CD4-positive, alpha-beta T cell treated with Interleukin-1 beta for 1 hour (primary cell): Measurements from ENCODE around the gene C12orf75.

Experiments used
- DNase-seq, 2 donors: peaks; one replicate each; pipeline ENCODE4 v3.0.0-alpha.2; 2020 to 2022

Gene C12orf75

DNA sequence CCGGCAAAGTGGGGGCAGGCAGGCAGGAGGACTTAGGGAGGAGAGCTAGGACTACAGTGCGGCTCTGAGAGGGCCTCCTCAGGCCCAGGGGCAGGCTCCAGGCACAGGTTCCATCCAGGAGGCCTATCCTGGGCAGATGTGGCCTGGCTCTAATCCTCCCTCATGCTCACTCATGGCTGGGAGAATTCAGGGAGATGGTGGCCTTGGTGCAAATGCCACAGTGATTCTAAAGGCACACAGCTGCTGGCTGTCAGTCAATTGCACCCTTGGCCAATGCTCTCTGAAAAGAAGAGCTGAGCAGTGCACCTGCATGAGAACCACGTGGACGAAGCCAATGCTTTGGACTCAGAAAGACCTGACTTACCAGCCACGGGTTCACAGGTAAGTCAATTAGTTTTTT, 89.6 kb downstream of the C12orf75 start:
- no peak for DNase-seq

DNA sequence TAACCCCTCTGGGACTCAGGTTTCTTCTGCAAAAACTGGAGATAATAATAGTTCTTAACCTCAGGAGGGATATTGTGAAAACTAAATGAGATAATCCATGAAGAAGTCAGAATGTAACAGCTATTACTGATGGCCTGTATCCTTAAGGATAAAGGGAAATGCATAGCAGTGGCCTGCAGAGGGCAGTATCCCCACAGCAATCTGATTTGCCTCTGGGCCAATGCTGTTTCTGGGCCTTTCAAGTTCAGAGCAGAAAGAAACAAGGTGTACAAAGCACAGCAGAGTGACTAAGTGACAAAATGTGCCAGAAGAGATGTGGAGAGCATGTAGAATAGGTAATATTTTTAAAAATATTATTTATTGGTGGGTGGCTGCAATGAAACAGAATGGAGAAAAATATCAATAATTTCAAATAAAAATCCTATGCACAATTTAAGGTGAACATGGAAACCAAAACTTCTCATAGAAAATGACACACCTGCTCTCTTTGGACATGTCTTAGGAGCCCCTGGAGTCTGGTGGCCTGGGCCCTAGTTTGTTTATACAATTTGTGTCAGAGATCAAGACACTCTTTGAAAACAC, 90.3 kb downstream of the C12orf75 start:
- peak; percentile 56 to 58 for DNase-seq
